Activated gamma-delta T cell treated with anti-CD3 and anti-CD28 coated beads, Interleukin-2, amount 50 U/mL, for 16 hours (primary cell): Measurements from ENCODE around the gene GJD3.
"Not testable (repeated sequence)": the region's sequence is repeated elsewhere in the genome, so short reads cannot be mapped to it uniquely, and the experiment has no call there.

Experiments
- DNase-seq: peaks from one replicate; pipeline ENCODE4 v3.0.0-alpha.2; 2020; ENCODE audit warnings: low read depth

GJD3 gene

GRCh38 chr17:40364121-40364861 is at the start of gene GJD3:
GJD3 (minus strand) TSS chr17:40364737; CDS start chr17:40363815, 922 bp downstream.
- DNase-seq = no peak

- not testable (repeated sequence) for DNase-seq
Measured at GRCh38 chr17:40414312-40414711, 49.8 kb upstream of the GJD3 start.

- DNase-seq = no peak
Measured at GRCh38 chr17:40412880-40413279, 48.3 kb upstream of the GJD3 start.

GRCh38 chr17:40411821-40412220 is 47.3 kb upstream of the GJD3 start:
- no peak for DNase-seq

GRCh38 chr17:40410082-40410481 is 45.5 kb upstream of the GJD3 start:
- DNase-seq = no peak

- DNase-seq = not testable (repeated sequence)
Measured at GRCh38 chr17:40409540-40409939, 45.0 kb upstream of the GJD3 start.

- no peak for DNase-seq
Measured at GRCh38 chr17:40407460-40407859, 42.9 kb upstream of the GJD3 start.

GRCh38 chr17:40404003-40404402 is 39.5 kb upstream of the GJD3 start:
- no peak for DNase-seq

GRCh38 chr17:40402668-40403067 is 38.1 kb upstream of the GJD3 start:
- DNase-seq = no peak

- no peak for DNase-seq
Measured at GRCh38 chr17:40399185-40399584, 34.6 kb upstream of the GJD3 start.

- not testable (repeated sequence) for DNase-seq
Measured at GRCh38 chr17:40386555-40386954, 22.0 kb upstream of the GJD3 start.

GRCh38 chr17:40382251-40382650 is 17.7 kb upstream of the GJD3 start:
- no peak for DNase-seq

- no peak for DNase-seq
Measured at GRCh38 chr17:40378966-40379365, 14.4 kb upstream of the GJD3 start.

- no peak for DNase-seq
Measured at GRCh38 chr17:40377832-40378231, 13.3 kb upstream of the GJD3 start.

GRCh38 chr17:40376541-40376940 is 12.0 kb upstream of the GJD3 start:
- not testable (repeated sequence) for DNase-seq

- not testable (repeated sequence) for DNase-seq
Measured at GRCh38 chr17:40375786-40376185, 11.2 kb upstream of the GJD3 start.

- DNase-seq = no peak
Measured at GRCh38 chr17:40374821-40375498, 10.4 kb upstream of the GJD3 start.

GRCh38 chr17:40373999-40374398 is 9.5 kb upstream of the GJD3 start:
- no peak for DNase-seq

- DNase-seq = no peak
Measured at GRCh38 chr17:40373324-40373723, 8.8 kb upstream of the GJD3 start.

GRCh38 chr17:40372644-40373043 is 8.1 kb upstream of the GJD3 start:
- not testable (repeated sequence) for DNase-seq

- no peak for DNase-seq
Measured at GRCh38 chr17:40372031-40372430, 7.5 kb upstream of the GJD3 start.

- DNase-seq = no peak
Measured at GRCh38 chr17:40371261-40371929, 6.9 kb upstream of the GJD3 start.

GRCh38 chr17:40369923-40370322 is 5.4 kb upstream of the GJD3 start:
- DNase-seq = no peak
